ENCODE results near the gene APAF1. TPM values are rescaled to one million over a fixed set of nuclear protein-coding genes. Genes with fewer than 3 reads are reported as not detected.
A peak's percentile ranks its signal among the peaks of the same experiment; 100 is the strongest.

APAF1 gene
- total RNA-seq, 3 donors from 2014 or later, result 22.5 to 44.2 (median 41.9) TPM

DNA sequence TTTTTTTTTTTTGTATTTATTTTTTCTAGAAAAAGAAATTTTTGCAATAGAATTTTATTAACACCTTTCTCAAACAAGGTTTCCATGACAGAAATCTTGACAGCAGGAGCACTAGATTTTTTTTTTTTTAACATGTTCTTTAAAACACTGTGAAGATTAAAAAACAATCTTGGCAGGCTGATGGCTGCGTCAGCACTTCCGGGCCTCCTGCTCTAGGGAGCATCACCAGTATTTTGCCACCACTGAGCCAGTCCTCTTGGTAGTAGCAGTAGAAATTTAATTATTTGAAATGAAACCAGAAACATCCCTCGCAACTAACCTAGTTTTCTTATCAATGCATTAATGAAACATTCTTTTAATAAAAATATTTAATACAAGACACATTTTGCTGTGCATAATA lies 99.6 kb downstream of the APAF1 start:
- Histone ChIP-seq H3K36me3 (ENCODE audit: low read depth) (no peaks in the 10 kb centered on the region), H3K9me3 (no peaks in the 10 kb centered on the region), H3K4me1 (ENCODE audit: low read depth) (no peaks in the 10 kb centered on the region), H3K4me3 (no peak overlapping the region)
- intact Hi-C loops (cut with DNase I, micrococcal nuclease), result no loop called here
- DNase-seq (no peak), ATAC-seq (no peak)
- no peak for TF ChIP-seq CTCF (IDR thresholded peaks at IDR 0.05)

DNA sequence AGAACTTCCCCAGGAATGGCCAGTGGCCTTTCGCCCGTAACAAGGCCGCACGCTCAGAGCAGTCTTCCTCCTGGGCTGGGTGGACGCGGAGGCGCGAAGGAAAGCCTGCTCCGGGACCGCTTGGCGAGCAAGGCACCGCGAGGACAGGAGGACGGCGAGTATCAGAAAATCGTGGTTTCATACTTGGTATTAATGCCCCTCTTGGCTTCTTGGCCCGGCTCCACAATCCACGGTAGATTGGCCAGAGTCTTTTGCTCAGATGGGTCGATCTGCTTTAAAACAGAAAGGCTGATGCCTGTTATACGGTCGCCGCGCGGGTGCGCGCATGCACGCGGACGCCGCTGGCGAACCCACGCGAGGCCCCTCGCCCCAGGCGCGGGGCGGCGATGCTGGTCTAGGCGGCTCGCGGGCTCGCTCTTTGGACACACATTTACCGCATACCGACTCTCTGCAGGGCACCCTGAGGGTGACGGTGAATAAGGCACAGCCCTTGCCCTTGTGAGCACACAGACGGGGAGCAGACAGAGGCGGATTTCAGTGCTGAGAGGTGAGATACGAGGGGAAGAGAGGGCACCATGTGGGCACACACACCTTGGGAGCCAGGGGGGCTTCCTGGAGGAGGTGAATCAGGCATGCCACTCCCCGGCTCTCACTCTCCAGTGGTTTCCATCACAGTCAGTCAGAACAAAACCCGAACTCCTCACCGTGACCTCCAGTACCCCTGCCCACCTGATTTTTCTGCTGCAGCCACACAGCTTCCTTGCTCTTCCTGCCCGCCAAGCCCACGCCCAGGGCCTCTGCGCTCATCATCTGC lies 100.7 kb downstream of the APAF1 start:
- H3K4me3 ChIP-seq, result no peak overlapping the region
- TF ChIP-seq CTCF (IDR thresholded peaks at IDR 0.05), result no peak
- ATAC-seq (peak; percentile 29), DNase-seq (no peak)
- no peaks in the 10 kb centered on the region for H3K9me3 ChIP-seq
- H3K4me1 ChIP-seq (ENCODE audit: low read depth), result no peaks in the 10 kb centered on the region
- intact Hi-C loops (cut with DNase I, micrococcal nuclease), result no loop called here
- no peaks in the 10 kb centered on the region for H3K36me3 ChIP-seq (ENCODE audit: low read depth)

DNA sequence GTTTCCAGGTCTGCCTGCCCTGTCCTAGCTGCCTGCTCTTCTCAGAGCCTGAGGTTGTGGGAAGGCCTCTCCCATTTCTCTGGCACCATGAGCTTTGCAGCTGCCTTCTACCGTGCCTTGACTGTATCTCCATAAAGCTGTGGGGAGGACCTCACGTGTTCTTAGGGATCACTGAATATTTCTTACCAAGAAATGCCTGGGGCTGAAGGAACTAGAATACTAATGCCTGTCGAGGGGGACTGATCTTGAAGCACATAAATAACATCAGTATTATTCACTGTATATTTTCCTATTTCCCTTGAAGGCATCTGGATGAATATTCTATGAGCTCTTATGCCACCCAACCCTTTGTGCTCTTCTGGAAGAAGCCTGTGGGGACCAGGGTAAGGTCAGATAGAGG lies 103.4 kb downstream of the APAF1 start:
- Histone ChIP-seq H3K9me3 (no peaks in the 10 kb centered on the region), H3K36me3 (ENCODE audit: low read depth) (no peaks in the 10 kb centered on the region), H3K4me3 (no peak overlapping the region), H3K4me1 (ENCODE audit: low read depth) (no peaks in the 10 kb centered on the region)
- no peak for DNase-seq
- no peak for ATAC-seq
- intact Hi-C loops (cut with DNase I, micrococcal nuclease), result no loop called here
- no peak for TF ChIP-seq CTCF (IDR thresholded peaks at IDR 0.05)

DNA sequence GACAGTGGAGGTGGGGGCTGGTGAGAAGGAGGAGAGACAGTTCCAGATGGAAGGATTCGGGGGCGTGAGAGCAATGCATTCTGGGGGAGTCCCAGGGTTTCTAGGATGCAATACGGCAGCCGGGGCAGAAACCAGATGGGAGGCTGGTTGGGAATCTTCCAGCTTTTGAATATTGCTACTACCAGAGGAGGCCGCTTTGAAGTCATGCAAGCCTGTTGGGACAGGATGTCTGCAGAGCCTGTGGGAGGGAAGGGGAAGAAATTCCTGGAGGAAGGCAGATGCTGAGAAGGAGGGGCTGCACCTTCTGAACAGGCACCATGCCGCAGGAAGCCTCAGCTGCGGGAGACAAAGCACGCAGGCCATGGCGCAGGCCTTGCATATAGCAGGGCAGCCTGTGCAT lies 105.4 kb downstream of the APAF1 start:
- DNase-seq (no peak), ATAC-seq (no peak)
- intact Hi-C loops (cut with DNase I, micrococcal nuclease), result no loop called here

DNA sequence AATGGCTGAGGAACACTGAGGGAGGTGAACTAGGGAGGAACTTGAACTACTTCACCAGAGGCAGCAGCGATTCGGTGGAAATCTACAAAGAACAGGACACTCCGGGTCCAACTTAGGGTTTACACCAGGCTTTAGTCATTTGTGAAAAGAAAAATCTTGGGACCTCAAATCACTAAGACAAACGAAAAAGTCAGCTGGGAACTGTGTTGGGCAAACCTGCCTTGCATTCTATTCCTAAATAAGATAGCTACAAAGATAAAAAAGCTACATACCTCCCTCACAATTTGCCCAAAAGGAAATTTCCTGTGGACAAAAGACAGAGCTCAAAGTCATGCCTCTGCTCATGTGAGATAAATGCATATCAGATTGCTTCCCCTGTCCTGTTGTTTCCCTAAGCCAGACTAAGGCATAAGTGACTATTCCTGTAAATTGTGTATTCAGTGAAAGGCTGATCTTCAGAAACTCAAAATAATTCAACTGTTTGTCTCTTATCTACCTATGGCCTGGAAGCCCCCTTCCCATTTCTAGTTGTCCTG lies 106.6 kb downstream of the APAF1 start:
- ATAC-seq, result no peak
- intact Hi-C loops (cut with DNase I, micrococcal nuclease), result no loop called here
- no peak overlapping the region for H3K4me3 ChIP-seq

More for the DNA sequence above, 105.4 kb downstream of the APAF1 start:
- Histone ChIP-seq H3K9me3 (no peaks in the 10 kb centered on the region), H3K36me3 (ENCODE audit: low read depth) (no peaks in the 10 kb centered on the region), H3K4me1 (ENCODE audit: low read depth) (no peaks in the 10 kb centered on the region), H3K4me3 (no peak overlapping the region)
- no peak for TF ChIP-seq CTCF (IDR thresholded peaks at IDR 0.05)

More for the DNA sequence above, 106.6 kb downstream of the APAF1 start:
- no peaks in the 10 kb centered on the region for H3K9me3 ChIP-seq
- H3K36me3 ChIP-seq (ENCODE audit: low read depth), result no peaks in the 10 kb centered on the region
- no peak for TF ChIP-seq CTCF (IDR thresholded peaks at IDR 0.05)
- H3K4me1 ChIP-seq (ENCODE audit: low read depth), result no peaks in the 10 kb centered on the region
- no peak for DNase-seq
